Kidney capillary endothelial cell (primary cell): ENCODE measurements around the gene PTPRD.

Experiments
- DNase-seq: peaks from one replicate; pipeline ENCODE4 v3.0.0-alpha.2; 2018; ENCODE audit warnings: low spot score

Gene PTPRD

DNA sequence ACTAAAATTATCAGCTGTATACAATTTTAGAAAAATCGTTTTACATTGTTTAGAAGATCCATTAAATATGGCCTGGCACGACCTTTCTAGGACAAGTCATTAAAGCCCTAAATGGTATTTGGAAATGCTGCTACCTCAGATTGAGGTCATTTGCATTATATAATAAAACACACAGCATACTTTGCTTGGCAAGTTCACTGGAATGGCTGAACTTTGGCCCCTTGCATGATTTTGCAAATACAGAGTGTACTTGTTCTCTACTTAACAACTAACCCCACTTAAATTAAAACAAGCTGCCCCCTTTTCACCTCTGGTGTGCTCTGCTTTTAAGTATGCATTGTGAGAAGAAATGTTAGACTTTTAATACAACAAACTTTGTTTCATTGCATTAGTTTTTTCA lies 860.1 kb downstream of the PTPRD start:
- no peak for DNase-seq

DNA sequence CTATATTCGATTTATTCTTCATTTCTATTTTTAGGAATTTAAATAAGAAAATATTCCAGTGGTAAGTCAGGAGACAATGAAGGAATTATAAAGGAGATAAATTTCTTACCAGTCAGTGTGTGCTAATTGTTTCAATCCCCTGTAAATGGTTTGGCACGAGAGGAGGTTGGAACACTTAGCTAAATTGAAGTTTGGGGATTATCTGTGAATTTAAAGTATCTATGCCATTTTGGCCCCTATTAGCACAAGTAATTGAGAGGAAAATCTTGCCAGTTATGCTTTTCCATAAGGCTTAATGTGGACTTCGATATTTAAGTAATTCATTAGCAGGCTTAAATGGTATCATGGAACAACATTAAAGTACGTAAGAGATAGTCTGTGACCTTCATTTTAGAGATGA lies 860.8 kb downstream of the PTPRD start:
- no peak for DNase-seq

DNA sequence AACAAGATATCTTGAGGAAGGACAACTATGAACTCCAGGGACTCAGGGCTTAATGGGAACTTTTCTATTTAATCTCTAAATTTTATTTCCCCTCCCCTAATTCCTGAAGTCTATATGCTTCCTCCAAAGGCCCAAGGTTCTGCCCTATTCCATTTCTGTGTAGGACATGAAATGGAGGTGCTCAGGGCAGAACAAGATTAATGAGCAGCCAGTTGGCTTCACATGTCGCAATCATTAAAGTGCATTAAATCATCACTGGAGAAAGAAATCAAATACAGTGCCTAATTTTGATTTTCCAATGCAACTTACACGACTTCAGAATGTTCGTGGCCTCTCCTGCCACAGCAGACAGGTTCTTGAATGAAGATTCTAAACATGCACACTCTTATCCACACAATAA lies 862.1 kb downstream of the PTPRD start:
- no peak for DNase-seq

DNA sequence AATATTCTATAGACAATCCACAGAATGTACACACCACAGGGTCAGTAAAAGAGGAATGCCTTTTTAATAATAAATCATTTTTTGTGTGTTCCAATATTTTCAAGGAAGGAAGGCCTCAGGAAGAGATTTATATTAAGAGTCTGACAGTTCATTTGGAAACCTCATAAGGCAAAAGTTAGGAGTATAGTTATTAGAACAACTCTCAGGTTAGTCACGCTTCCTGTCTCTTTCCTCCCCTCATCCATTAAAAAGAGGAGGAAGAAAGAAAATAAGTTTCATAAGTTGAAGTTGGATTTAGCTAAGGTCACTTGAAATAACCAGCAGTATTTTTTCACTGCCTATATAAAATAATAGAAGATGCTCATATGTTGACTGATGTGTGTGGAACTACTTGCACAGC lies 863.2 kb downstream of the PTPRD start:
- peak; percentile 1 for DNase-seq

DNA sequence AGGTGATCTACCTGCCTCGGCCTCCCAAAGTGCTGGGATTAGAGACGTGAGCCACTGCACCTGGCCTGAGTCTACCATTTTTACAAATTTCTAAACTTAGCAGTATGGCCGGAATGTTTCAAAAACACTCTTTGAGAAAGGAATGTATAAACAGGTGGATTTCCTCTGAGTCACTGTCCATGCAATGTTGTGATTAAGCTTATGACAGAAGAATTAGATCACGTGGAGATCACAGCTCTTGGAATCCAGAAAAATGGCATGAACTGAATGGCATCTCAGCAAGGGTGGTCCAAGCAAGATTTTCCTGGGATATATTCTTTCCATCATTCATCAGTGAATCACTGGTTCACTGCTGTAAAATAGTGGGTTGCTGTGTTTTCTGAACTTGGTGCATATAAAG lies 865.0 kb downstream of the PTPRD start:
- DNase-seq, result peak; percentile 59

DNA sequence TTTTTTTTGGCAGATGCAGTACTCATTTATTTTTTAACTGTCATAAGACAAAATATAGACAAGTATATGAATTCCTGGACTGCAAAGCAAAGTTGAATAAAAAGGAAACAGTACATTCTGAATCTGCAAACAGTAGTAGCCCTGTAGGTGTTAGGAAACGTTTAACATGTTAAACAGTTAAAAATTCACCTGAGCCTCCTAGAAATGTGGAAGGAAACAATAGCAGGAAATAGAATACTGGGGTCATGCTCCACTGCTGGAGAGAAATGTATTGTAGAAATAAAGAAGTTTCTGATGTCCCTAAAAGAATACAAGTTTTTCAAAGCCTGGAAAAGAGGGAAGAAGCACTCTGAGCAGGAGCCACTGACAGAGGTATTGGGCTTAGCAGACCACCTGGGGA lies 866.0 kb downstream of the PTPRD start:
- DNase-seq, result no peak

DNA sequence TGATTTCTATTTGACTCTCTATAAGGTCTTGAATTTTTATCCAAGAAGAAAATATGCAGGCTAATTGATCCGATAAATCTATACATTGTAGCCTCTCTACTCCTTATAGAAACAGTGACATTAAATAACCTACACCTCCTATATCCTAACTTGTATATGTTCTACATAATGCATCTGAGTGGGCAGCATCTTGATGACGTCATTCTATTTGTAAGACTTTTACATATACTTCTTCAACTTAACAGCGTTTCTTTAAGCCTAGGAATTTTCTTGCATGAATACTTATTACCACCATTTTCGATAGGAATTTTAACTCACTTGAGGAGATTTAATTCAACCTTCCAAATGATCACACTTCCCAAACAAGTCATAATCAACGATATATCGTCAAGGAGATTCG lies 869.0 kb downstream of the PTPRD start:
- DNase-seq, result no peak

DNA sequence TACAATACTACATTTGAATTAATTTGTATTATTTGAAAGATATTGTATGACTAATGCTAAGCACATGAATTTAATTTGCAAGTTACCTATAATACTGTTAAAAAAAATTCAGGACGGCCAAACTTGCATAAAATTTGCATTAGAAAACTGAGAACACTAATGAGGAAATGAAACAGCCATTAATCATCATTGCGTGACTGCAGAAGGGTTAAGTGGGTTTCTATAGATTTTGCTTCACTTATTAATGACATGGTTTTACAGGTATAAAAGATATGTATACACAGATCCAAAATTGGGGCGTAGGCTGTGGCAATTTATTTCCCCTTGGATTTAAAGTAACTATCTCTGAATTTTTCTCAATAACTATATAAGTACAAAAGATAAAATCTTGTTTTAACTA lies 882.6 kb downstream of the PTPRD start:
- DNase-seq, result no peak

DNA sequence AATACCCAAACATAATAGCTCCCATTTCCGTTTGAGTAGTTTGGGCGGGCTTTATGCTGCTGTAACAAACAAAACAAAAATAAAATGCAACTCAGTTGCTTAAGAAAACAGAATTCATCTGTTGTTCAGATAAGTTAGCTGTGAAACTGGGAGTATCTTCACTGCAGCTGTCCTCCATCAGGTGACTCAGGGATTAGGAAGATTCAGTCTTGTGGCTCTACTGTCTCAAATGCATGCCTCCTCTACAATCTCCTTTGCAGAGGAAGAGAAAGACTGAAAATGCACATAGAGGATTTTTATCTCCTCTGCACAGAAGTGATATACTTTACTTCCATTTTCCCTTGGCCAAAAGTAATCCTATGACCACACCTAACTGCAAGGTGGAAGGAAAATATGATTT lies 883.7 kb downstream of the PTPRD start:
- DNase-seq, result no peak

DNA sequence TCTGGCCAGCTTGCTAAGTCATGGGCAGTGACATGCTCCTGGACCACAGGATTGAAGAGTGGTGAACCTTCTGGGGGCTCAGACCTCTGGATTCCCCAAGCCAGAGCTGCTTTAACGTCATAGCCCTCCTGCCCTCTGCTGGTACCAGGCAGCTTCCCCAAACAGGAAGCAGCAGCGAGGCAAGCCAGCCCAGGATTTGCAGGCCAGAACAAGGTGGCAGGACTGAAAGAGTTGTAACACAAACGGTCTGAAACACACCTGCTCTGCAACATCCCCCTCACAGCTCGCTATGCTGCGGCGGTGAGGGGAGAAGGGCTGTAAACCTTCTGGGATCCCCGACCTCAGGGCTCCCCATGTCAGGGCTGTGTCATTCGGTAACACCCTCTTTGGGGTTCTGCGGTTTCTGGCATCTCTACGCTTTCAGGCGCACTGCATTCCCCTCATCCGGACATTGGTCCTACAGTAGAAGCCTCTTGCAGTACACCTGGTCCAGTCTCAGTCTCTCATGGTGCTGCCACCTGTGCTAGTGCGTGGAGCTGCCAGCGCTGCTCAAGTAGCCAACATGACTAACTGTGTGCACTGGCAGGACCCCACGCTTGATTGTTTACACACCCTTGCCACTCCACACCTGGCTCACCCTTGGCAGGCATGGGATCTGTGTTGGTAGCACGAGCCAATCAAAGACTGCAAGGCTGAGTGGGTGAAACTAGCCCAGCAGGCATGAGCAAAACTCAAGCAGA lies 893.3 kb downstream of the PTPRD start:
- no peak for DNase-seq

DNA sequence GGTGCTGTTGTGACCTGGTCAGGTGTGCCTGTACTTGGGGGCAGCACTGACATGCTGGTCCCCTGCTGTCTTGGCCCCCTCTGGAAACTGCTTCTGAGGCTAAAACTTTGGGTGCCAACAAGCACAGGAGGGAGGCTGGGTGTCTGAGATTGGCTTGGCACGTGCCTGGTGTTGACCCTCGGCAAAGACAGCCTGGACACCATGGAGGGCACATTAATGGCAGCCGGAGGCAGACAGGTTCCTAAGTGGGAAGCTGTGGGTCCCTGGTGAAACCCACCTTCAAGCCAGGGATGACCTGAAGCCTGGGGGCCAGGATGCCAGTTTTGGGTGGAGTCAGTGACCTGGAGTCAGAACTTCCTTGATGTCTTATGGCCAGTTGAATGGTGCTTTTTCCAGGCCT lies 894.1 kb downstream of the PTPRD start:
- no peak for DNase-seq

DNA sequence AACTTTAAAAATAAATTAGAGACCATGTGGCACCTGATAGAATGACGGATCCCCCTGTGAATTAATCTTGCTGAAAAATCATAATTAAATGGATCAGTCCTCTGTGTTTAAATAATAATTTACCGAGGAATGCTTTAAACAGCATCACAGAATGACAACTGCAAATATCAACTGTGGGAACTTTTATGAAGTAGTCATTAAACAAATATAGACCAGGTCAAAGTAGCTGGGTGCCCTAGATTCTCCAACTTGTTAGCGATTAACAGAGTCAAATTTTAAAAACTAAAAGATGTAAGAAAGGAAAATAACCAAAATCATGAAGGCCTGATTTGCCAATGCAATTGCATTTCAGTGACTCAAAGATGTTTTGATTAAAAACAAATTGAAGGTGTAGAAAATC lies 933.4 kb downstream of the PTPRD start:
- no peak for DNase-seq

DNA sequence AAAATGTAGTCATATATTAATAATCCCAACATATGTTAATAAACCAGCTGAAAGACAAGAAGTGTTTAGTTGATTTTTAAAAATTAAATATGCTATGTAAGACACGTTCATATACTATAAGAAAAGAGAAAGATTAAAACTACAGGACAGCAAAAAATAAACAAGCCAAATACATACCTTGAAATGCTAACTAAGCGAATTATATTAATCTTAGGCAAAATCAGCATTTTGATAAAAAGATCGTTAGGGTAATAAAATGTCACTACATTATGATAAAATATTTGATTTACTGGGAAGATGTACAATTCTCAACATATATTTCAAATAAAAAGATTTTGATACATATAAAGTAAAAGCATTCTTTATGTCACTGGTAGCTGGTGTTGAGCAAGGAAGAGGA lies 938.3 kb downstream of the PTPRD start:
- DNase-seq, result no peak

DNA sequence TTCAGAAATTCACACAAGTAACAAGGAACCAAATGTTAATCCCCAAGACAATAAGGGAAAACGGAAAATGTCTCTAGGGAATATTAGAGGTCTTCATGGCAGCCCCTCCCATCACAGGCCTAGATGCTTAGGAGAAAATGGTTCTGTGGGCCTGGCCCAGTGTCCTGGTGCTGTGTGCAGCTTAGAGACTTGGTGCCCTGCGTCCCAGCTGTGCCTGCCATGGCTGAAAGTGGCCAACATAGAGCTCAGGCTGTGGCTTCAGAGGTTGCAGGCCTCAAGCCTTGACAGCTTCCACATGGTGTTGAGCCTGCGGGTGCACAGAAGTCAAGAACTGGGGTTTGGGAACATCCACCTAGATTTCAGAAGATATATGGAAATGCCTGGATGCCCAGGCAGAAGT lies 942.3 kb downstream of the PTPRD start:
- no peak for DNase-seq

DNA sequence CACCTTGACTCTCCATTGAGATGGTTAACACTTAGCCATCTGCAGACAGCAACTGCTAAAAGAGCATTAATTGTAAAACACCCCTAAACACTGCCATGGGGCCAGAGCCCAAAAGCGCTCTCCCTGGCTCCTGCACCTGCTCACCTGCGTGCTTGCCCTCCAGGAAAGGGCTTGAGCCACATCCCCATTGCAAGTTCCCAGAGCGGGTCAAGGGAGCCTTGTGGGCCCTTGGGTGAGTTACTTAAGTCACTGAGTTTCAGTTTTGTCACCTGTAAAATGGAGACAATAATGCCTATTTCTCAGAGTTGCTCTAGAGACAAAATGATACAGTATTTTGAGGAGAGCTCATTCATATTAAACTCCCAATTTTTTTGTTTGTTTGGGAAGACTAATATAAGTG lies 967.8 kb downstream of the PTPRD start:
- DNase-seq, result no peak

DNA sequence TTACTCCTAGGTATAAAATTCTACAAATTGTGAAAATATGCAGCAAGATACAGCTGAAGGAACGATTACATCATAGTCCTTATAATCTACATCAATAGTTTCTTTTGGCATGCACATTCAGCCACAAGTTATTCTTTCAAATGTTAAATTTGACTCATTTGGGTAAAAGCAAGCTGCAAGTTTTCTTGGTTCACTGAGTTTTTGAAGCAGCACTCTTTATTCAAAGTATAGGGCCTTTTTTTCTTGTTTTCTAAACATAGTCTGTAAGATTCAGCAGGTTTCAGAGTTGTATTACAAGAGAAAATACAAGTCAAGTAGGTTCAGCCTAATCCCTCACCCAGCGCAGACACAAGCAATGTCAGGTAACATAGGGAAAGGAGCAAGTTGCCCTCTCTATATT lies 981.5 kb downstream of the PTPRD start:
- no peak for DNase-seq

DNA sequence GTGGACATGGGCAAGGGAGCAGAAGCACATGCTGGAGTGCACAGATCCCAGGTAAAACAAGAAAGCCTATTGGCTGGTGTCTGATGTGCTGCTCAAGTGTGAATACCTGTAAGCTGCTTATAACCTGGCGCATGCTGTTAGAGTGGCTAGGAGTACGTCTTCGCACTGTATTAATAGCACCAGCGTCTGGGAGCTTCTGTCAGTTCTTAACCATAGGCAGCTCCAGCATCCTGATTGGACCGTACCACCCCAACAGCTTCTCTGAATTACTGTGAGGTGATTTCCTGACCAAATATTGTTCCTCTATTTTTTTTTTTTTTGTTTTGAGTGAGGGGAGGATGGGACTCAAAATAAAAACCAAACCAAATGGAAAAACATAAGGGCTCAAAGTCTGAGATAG lies 987.6 kb downstream of the PTPRD start:
- DNase-seq, result no peak

DNA sequence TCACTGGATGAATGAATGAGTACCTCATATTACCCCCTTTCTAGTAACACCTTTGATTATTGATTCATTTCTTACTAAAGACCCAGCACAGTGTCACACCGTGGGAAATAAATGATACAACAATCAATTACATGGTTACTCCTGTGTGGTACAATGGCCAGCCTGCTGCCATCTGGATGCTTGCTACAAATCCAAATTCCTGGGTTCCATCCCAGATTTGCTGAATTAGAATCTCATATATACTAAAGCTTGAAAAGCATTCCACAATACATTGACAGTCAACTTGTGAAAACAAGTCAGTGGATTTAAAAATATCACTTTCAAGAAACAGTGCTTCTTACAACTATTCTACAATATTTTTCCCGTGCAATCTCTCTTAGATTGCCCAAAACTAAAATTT lies 989.3 kb downstream of the PTPRD start:
- DNase-seq, result no peak

DNA sequence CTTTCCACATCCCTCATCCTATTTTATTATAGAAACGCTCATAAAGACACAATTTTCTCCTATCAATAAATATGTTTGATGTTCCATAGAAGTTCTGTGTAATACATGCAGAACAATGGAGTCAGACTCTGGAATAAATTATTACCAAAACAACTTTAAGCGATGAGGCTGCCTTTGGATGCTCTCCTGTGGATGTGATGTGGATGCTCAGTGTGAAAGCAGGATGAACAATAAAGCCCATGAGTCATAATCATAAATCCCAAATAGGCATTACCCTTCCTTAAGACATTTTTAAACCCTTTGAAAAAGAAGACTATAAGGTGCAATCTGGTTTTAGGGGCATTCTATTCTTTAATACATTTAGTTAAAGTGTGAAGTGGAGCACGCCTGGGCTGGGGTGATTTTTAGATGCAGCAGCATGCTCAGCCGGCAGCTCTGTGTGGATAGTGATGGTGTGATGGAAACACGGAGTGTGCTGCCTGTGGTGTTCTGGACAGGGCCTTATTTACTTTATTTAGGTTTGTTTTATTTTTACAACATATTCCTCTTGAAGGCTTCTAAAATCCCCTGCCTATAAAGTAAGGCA lies 991.4 kb downstream of the PTPRD start:
- no peak for DNase-seq

DNA sequence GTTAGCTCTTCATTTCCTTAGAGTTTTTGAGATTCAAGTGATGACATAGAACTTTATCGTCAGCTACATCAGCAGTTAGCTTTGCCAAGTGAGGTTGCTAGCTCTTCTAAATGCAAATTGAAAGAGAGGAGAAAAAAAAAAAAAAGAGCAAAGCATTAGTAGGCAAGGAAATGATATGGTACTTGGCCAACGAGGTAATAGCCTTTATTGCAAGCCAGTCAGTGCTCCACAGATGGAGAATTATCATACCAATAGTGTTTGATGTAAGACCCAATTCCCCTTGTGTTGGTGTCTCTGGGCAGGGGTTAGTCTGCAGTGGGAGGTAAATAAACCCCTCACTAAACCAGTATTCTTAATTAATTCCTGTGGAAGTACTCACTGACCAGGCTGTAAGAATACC lies 992.1 kb downstream of the PTPRD start:
- DNase-seq, result no peak

DNA sequence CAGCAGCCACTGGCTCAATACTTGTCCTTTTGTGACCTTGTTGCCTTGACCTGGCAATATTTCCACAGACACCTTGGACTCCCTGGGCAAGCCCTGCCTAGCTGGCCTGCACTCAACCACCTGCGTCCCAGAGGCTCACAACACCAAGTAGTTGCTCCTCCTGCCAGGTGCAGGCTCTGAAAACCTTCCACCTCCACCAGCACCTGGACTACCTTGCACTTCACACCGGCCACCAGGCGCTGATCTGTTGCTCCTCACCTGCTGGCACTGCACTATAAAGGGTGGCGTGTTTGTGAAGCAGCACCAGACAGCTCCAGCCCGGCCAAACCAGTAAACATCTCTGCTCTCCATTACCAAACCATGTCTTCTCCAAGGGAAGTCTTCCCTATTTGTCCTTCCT lies 997.7 kb downstream of the PTPRD start:
- no peak for DNase-seq

DNA sequence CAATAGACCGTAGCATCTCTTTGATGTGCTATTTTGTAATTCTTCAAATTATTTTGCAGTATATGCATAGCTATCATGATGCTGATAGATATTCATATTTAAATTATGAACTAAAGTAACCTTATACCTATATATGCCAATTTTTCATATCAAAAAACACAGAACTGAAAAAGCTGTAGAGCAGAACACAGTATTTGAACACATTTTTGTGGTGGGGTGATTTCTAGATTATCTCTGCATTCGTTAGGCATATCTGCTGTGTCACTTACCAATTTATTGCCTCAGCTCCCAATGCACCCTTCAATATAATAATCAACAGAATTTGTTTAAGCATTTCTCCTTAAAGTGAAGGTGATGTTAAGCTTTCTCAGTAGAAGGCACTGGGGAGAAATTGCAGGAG lies 998.2 kb downstream of the PTPRD start:
- no peak for DNase-seq

DNA sequence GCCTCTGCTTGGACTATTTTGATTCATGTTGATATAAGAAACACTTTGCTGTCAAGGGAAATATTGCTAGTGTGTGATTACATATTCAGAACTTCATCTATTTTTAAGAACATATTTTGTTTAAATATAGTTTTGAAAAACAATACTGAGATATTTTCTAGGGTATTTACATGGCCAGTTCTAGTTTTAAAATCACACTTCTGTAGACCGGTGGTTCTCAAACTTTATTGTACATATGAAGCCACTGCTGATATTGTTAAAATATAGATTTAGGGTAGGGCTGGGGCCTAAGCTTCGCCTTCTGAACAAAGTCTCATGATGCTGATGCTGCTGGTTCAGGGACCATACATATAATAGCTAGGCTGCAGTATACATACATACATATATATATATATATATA lies 1000.0 kb downstream of the PTPRD start:
- DNase-seq, result no peak

DNA sequence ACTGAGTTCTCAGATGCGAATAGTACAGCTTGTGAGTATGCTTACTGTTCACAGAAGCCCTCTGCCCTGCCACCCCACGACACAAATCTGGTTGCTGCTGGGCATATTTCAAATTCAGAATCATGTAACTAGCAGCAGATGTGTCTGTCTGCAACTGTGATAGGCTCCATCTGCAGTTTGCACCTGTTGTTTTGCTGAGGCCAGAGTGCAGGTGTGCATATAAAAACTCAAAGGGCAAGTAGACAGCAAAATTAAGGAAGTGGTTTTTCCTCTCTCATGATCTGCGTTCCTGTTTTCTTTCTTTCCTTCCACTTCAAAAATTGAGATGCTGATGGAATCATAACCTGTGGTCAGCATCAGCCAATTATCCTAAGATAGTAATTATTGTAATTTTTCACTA lies 1000.5 kb downstream of the PTPRD start:
- DNase-seq, result no peak
